MV-4-11 (cell line): Measurements from ENCODE around the gene SNED1.

Source experiments
- DNase-seq: peaks from one replicate; lab custom pipeline; 2025; lab: John Stamatoyannopoulos, UW

SNED1 gene

GRCh38 chr2:241067501-241068135, 69.2 kb downstream of the SNED1 start:
- no peak for DNase-seq

GRCh38 chr2:241068136-241068941, 69.9 kb downstream of the SNED1 start:
- no peak for DNase-seq

- DNase-seq, result no peak
Observed at GRCh38 chr2:241068942-241069810, 70.8 kb downstream of the SNED1 start.

GRCh38 chr2:241069821-241070281, 71.4 kb downstream of the SNED1 start:
- DNase-seq, result no peak

GRCh38 chr2:241070361-241070760, 71.9 kb downstream of the SNED1 start:
- DNase-seq, result no peak

- no peak for DNase-seq
Observed at GRCh38 chr2:241070811-241071676, 72.6 kb downstream of the SNED1 start.

GRCh38 chr2:241071677-241072111, 73.3 kb downstream of the SNED1 start:
- DNase-seq, result no peak

GRCh38 chr2:241072151-241072550, 73.7 kb downstream of the SNED1 start:
- no peak for DNase-seq

GRCh38 chr2:241072553-241073165, 74.2 kb downstream of the SNED1 start:
- no peak for DNase-seq

GRCh38 chr2:241073166-241074064, 75.0 kb downstream of the SNED1 start:
- no peak for DNase-seq

- no peak for DNase-seq
Observed at GRCh38 chr2:241074065-241074818, 75.8 kb downstream of the SNED1 start.

- no peak for DNase-seq
Observed at GRCh38 chr2:241074901-241075540, 76.6 kb downstream of the SNED1 start.

- DNase-seq, result no peak
Observed at GRCh38 chr2:241080405-241081189, 82.2 kb downstream of the SNED1 start.

GRCh38 chr2:241081190-241081642, 82.8 kb downstream of the SNED1 start:
- no peak for DNase-seq

GRCh38 chr2:241081643-241082340, 83.4 kb downstream of the SNED1 start:
- DNase-seq, result no peak

GRCh38 chr2:241082341-241083090, 84.1 kb downstream of the SNED1 start:
- DNase-seq, result no peak

GRCh38 chr2:241083091-241083415, 84.6 kb downstream of the SNED1 start:
- no peak for DNase-seq
